GM21529 (cell line): ENCODE measurements around the gene SLK.

Experiments used
- ATAC-seq: cut with Tn5 transposase; IDR thresholded peaks from one replicate; pipeline ENCODE4 v1.9.1; 2021; ENCODE audit not compliant: unreplicated experiment

The SLK gene

GRCh38 chr10:103985726-103986125, 18.8 kb downstream of the SLK start:
- no peak for ATAC-seq

GRCh38 chr10:103986360-103986759, 19.4 kb downstream of the SLK start:
- no peak for ATAC-seq

GRCh38 chr10:103990121-103990520, 23.2 kb downstream of the SLK start:
- ATAC-seq = no peak

GRCh38 chr10:103990531-103990930, 23.6 kb downstream of the SLK start:
- ATAC-seq = no peak

- no peak for ATAC-seq
These were observed 24.6 kb downstream of the SLK start for GRCh38 chr10:103991393-103992128.

GRCh38 chr10:103995134-103995533, 28.2 kb downstream of the SLK start:
- ATAC-seq = no peak

- ATAC-seq = no peak
These were observed 31.9 kb downstream of the SLK start for GRCh38 chr10:103998805-103999204.

GRCh38 chr10:104002911-104003310, 36.0 kb downstream of the SLK start:
- no peak for ATAC-seq

GRCh38 chr10:104005172-104005863, 38.4 kb downstream of the SLK start:
- ATAC-seq = no peak

GRCh38 chr10:104011904-104012303, 45.0 kb downstream of the SLK start:
- ATAC-seq = no peak

- no peak for ATAC-seq
These were observed 46.5 kb downstream of the SLK start for GRCh38 chr10:104013489-104013888.

GRCh38 chr10:104014176-104014575, 47.2 kb downstream of the SLK start:
- ATAC-seq = no peak

GRCh38 chr10:104016661-104017060, 49.7 kb downstream of the SLK start:
- no peak for ATAC-seq

GRCh38 chr10:104018471-104018870, 51.5 kb downstream of the SLK start:
- ATAC-seq = no peak

GRCh38 chr10:104020020-104020419, 53.1 kb downstream of the SLK start:
- no peak for ATAC-seq

- no peak for ATAC-seq
These were observed 54.3 kb downstream of the SLK start for GRCh38 chr10:104021246-104021645.

GRCh38 chr10:104022026-104022425, 55.1 kb downstream of the SLK start:
- no peak for ATAC-seq

- no peak for ATAC-seq
These were observed 58.6 kb downstream of the SLK start for GRCh38 chr10:104025524-104025923.

GRCh38 chr10:104026762-104027161, 59.8 kb downstream of the SLK start:
- no peak for ATAC-seq

GRCh38 chr10:104028146-104028545, 61.2 kb downstream of the SLK start:
- ATAC-seq = no peak

GRCh38 chr10:104028823-104029520, 62.0 kb downstream of the SLK start:
- ATAC-seq = no peak

GRCh38 chr10:104029521-104029860, 62.6 kb downstream of the SLK start:
- ATAC-seq = no peak
